G401 (cell line): Measurements from ENCODE around the gene AMIGO1. TPM values are rescaled to one million over a fixed set of nuclear protein-coding genes. Genes with fewer than 3 reads are reported as not detected.

Experiments
- DNase-seq: peaks from one replicate; pipeline ENCODE4 v3.0.0-alpha.2; 2015; ENCODE audit warnings: low spot score
- in situ Hi-C: cut with HindIII; loops from 2 replicates; pipeline ENCODE4 v1.10.0; 2016; ENCODE audit warnings: low sequenced_read_pairs, mixed read lengths
- total RNA-seq: library from RNA; depleted of rRNA; stranded (reverse); fragments of >200 nt; shearing (Covaris generic); gene quantifications from 2 replicates; pipeline ENCODE4 v1.2.3, GENCODE V29; 2014; rRNA removed

The AMIGO1 gene
- total RNA-seq, 1 experiment from 2014 or later: 0.07 TPM

DNA sequence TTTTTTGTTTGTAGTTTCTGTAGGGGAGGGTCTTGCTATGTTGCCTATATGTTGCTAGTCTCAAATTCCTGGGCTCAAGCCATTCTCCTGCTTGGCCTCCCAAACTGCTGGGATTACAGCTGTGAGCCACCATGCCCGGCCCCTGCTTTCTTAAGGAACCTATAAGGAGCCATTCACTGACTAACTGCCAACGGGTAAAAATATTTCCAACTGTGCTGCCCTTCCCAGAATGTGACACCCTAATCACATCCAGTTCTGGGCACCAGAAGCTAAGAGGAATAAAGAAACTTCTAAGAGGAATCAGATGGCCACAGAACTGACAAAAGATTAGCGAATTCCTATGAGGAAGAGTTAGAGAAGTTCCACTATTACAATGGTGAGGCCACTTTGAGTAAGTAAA is 36.7 kb downstream of the AMIGO1 start:
- no peak for DNase-seq
- in situ Hi-C loops: no loop called here

DNA sequence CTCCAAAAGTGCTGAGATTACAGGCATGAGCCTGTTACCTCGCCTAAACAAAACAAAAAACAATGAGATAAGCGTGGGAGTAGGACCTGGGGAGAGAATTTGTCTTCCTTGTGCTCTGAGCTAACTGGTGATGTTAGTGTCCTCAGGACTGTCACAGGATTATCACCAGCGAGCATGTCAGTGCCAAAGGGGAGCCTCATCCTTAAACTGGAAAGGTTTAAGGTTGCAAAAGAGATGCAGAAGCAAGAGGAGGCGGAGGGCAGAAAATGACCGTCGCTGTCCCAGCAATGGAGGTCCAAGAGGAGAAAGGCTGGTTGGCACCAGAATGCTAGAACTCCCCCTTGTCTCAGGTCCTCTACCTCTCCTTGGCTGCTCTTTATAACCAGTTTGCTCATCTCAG is 39.3 kb downstream of the AMIGO1 start:
- in situ Hi-C loops: no loop called here
- DNase-seq: no peak

DNA sequence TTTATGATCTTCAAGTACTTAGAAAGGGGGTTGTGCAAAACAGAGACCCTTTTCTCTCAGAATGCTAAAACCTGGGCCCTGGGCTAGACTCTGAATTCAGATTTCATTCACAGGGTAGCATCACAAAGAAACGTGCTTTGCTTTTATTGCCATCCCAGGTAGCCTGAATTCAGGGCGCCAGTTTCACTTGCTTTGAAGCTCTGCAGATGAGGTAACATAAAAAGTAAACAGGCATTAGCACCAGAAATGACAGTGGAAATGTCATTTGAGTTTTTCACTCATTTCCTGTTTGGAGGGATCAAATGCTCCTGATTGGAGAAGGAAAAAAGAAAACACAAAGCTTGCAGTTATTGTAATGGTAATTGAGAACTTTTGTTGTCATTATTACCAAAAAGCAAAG is 40.6 kb downstream of the AMIGO1 start:
- no peak for DNase-seq
- in situ Hi-C loops: no loop called here

DNA sequence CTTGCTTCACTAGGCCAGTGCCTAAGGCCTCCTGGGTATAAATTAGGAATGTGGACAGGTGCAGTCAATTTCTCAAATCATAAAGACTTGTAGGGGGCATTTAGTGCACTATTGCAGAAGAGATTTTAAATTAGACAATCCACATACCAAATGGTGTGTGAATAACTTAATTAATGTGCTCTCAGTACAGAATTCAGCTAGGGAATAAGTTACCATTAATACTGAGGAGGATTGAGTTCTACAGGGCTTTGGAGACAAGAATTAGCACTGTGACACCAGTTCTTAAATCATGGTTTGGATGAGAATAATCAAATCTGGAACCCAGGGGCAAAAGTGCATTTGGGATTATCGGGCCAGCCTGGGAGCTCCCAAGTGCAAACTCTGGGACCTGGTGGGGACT is 41.5 kb downstream of the AMIGO1 start:
- DNase-seq: no peak
- in situ Hi-C loops: no loop called here

GRCh38 chr1:109467301-109467777 is 42.2 kb downstream of the AMIGO1 start:
- in situ Hi-C loops: no loop called here
- no peak for DNase-seq

- in situ Hi-C loops: no loop called here
Measured at GRCh38 chr1:109466452-109467300, 42.9 kb downstream of the AMIGO1 start, which contains the start of gene SYPL2. Gene SYPL2 (plus strand): TSS chr1:109466546. CDS start chr1:109466844, 298 bp downstream.

GRCh38 chr1:109466125-109466451 is 43.4 kb downstream of the AMIGO1 start:
- no peak for DNase-seq
- in situ Hi-C loops: no loop called here

More at GRCh38 chr1:109466452-109467300, 42.9 kb downstream of the AMIGO1 start, which contains the start of gene SYPL2:
- peak; percentile 13 for DNase-seq

DNA sequence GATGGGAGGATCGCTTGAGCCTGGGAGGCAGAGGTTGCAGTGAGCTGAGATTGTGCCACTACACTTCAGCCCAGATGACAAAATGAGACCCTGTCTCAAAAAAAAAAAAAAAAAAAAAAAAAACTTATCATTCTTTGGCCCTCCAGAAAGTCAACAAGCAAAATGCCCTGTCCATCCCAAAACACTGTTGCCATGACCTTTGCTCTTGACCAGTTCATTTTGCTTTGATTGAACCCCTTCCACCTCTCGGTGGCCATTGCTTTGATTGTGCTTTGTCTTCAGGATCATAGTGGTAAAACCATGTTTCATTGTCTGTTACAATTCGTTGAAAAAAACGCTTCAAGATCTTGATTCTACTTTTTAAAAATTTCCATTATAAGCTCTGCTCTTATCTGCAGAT is 51.7 kb downstream of the AMIGO1 start:
- no peak for DNase-seq
- in situ Hi-C loops: no loop called here

DNA sequence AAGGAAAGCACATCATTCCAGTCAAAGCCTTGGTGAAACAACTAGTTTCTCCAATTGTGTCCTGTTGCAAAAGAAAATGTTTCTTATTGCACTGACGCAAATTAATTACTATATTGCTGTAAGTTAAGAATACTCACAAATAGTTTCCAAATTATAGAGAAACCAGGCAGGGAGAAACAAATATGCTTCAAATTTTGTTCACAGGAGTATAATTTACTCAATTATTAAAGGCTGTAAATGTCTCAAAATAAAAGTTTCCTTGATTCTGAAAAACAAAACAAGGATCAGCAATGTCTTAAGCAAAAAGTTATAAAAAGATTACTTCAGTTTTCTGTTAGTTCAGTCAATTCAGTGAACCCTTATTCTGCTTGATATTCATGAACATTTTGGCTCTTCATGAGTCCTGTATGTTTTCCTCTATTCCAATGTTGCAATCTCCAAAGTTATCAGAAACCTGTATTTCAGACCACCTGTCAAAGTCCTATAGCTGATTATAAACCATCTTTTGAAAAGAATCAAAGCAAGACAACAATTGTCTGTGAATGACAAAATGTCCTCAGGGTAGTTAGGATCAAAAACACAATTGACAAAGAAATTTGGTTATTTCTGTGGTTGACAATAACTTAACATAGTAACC is 54.9 kb downstream of the AMIGO1 start:
- in situ Hi-C loops: no loop called here
- no peak for DNase-seq

Other genes starting within 250 kb of the AMIGO1 start
- gene PSRC1, start 226.6 kb downstream of the AMIGO1 start, total RNA-seq: 46.8 and 58.2 TPM in 2 replicates
- gene MYBPHL, start 202.7 kb downstream of the AMIGO1 start, total RNA-seq: 0.18 TPM in 1 of 2 replicates, not detected in the other
- gene SORT1, start 111.8 kb downstream of the AMIGO1 start, total RNA-seq: 15.1 and 17.7 TPM in 2 replicates
- gene PSMA5, start 83.3 kb downstream of the AMIGO1 start, total RNA-seq: 105 and 147 TPM in 2 replicates
- not detected in 2 replicates for gene SYPL2, start 43.2 kb downstream of the AMIGO1 start, total RNA-seq
- gene ATXN7L2, start 25.8 kb downstream of the AMIGO1 start, total RNA-seq: 2.9 and 6.8 TPM in 2 replicates
- gene CYB561D1, start 15.6 kb downstream of the AMIGO1 start, total RNA-seq: 0.31 and 3.1 TPM in 2 replicates
- gene GPR61, start 30.1 kb upstream of the AMIGO1 start, total RNA-seq: not detected in 2 replicates
- gene GNAI3, start 38.9 kb upstream of the AMIGO1 start, total RNA-seq: 6.8 and 8.9 TPM in 2 replicates
- not detected in 2 replicates for gene GNAT2, start 109.9 kb upstream of the AMIGO1 start, total RNA-seq
- gene AMPD2, start 110.1 kb upstream of the AMIGO1 start, total RNA-seq: 90.0 and 101 TPM in 2 replicates
- 18.7 and 24.5 TPM in 2 replicates for gene GSTM4, start 146.4 kb upstream of the AMIGO1 start, total RNA-seq
- 18.2 and 24.6 TPM in 2 replicates for gene GSTM2, start 158.3 kb upstream of the AMIGO1 start, total RNA-seq
- gene GSTM1, start 178.1 kb upstream of the AMIGO1 start, total RNA-seq: not detected in 2 replicates
- 1.4 and 4.7 TPM in 2 replicates for gene GSTM5, start 202.5 kb upstream of the AMIGO1 start, total RNA-seq
- 0.51 and 0.55 TPM in 2 replicates for gene GSTM3, start 231.3 kb upstream of the AMIGO1 start, total RNA-seq